ENCODE data around the gene NUDT22. TPM values are rescaled to one million over a fixed set of nuclear protein-coding genes. Genes with fewer than 3 reads are reported as not detected.

The NUDT22 gene
- polyA plus RNA-seq, 1 donor (not counting 4 experiments of a cell fraction or from before 2014, with no cell fraction given), result 31.1 TPM

DNA sequence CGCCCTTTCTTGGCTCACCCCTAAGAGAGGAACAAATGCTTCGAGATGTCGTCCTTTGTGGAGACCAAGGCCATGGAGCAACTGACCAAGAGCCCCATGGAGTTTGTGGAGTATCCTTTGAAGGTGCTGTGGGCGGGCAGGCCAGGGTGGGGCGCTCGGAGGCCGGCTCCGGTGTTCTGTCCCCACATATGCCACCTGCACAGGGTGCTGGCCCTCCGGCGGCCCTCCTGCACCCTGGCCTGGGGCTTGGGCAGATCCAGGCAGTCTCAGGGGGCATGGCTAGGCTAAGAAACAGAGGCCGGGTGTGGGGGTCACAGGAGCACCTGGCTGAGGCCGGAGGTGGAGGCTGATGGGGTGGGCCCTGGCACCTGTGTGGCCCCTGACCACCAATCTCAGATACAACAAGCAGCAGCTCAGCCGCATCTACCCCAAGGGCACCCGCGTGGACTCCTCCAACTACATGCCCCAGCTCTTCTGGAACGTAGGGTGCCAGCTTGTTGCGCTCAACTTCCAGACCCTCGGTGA lies 35.5 kb downstream of the NUDT22 start:
- H3K9me3 ChIP-seq (ENCODE audit: control insufficient read depth, low read depth, low read length), result no peaks in the 10 kb centered on the region

DNA sequence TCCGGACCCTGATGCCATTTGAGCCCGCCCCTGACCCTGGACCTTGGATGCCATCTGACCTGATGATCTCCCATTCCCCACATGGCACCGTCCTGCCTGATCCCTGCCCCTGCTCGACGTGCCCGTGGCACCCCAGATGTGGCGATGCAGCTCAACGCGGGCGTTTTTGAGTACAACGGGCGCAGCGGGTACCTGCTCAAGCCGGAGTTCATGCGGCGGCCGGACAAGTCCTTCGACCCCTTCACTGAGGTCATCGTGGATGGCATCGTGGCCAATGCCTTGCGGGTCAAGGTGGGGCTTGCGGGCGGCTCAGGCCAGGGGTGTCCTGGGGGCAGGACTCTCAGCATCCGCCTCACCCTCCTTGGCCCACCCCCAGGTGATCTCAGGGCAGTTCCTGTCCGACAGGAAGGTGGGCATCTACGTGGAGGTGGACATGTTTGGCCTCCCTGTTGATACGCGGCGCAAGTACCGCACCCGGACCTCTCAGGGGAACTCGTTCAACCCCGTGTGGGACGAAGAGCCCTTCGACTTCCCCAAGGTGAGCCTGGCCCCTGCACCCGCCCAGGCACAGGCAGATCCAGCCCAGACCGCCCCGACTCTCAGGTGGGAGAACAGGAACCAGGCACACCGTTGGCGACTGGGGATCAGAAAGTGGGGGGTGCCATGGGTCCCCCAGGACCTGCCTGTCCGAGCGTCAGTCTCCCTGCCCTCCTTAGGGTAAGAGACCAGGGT lies 36.4 kb downstream of the NUDT22 start:
- Histone ChIP-seq H3K27ac (ENCODE audit: control insufficient read depth, insufficient read depth, low read length) (no peak overlapping the region), H3K9me3 (ENCODE audit: control insufficient read depth, low read depth, low read length) (no peaks in the 10 kb centered on the region), H3K9me1 (ENCODE audit: control insufficient read depth, extremely low read depth, insufficient read depth, low read length) (peaks cover 2% of the 10 kb centered on the region), H3K4me2 (ENCODE audit: control insufficient read depth, extremely low read depth, insufficient read depth, low read depth, low read length) (no peak overlapping the region), H3K79me2 (ENCODE audit: control insufficient read depth, insufficient read depth, low read length) (peaks cover 10% of the 10 kb centered on the region), H3K9ac (ENCODE audit: control insufficient read depth, extremely low read depth, insufficient read depth, low read length) (no peak overlapping the region), H3K4me3 (ENCODE audit: control insufficient read depth in 2 of 3, extremely low read depth in 1 of 3, insufficient read depth in 2 of 3, low read depth in 1 of 3, low read length in 3 of 3) (no peak overlapping the region), H3K36me3 (ENCODE audit: control insufficient read depth in 2 of 2, extremely low read depth in 1 of 2, insufficient read depth in 2 of 2, low read length in 2 of 2) (peaks cover 49 to 73% of the 10 kb centered on the region in 2 experiments), H3K4me1 (ENCODE audit: control insufficient read depth, extremely low read depth, insufficient read depth, low read length) (peaks cover 26% of the 10 kb centered on the region), H2AFZ (ENCODE audit: control insufficient read depth, low read length) (no peak overlapping the region), H4K20me1 (ENCODE audit: control insufficient read depth, extremely low read depth, insufficient read depth, low read length) (no peaks in the 10 kb centered on the region), H3K27me3 (ENCODE audit: control insufficient read depth, extremely low read depth, insufficient read depth, low read length) (no peaks in the 10 kb centered on the region)
- dilution Hi-C loops (cut with MboI; ENCODE audit: extremely low pct_ligation_motif_present, low sequenced_read_pairs), result no loop called here
- FAIRE-seq (no peak), DNase-seq (ENCODE audit: low read depth, low spot score) (no peak)
- TF ChIP-seq, protein P1, sequence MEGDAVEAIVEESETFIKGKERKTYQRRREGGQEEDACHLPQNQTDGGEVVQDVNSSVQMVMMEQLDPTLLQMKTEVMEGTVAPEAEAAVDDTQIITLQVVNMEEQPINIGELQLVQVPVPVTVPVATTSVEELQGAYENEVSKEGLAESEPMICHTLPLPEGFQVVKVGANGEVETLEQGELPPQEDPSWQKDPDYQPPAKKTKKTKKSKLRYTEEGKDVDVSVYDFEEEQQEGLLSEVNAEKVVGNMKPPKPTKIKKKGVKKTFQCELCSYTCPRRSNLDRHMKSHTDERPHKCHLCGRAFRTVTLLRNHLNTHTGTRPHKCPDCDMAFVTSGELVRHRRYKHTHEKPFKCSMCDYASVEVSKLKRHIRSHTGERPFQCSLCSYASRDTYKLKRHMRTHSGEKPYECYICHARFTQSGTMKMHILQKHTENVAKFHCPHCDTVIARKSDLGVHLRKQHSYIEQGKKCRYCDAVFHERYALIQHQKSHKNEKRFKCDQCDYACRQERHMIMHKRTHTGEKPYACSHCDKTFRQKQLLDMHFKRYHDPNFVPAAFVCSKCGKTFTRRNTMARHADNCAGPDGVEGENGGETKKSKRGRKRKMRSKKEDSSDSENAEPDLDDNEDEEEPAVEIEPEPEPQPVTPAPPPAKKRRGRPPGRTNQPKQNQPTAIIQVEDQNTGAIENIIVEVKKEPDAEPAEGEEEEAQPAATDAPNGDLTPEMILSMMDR (optimal IDR thresholded peaks at IDR 0.05 in 1 of 3, IDR thresholded peaks at IDR 0.05 in 1 of 3, conservative IDR thresholded peaks at IDR 0.05 in 1 of 3; ENCODE audit: extremely low read depth in 1 of 3, insufficient read depth in 2 of 3, low read length in 3 of 3), result no peak
- no peak for TF ChIP-seq EZH2 (IDR thresholded peaks at IDR 0.05; ENCODE audit: low read length)

More for the DNA sequence above, 35.5 kb downstream of the NUDT22 start:
- TF ChIP-seq, protein P1 (optimal IDR thresholded peaks at IDR 0.05 in 1 of 3, IDR thresholded peaks at IDR 0.05 in 1 of 3, conservative IDR thresholded peaks at IDR 0.05 in 1 of 3; ENCODE audit: extremely low read depth in 1 of 3, insufficient read depth in 2 of 3, low read length in 3 of 3), result no peak
- no peak for TF ChIP-seq EZH2 (IDR thresholded peaks at IDR 0.05; ENCODE audit: low read length)
- no peak overlapping the region for H3K4me3 ChIP-seq (ENCODE audit: control insufficient read depth in 2 of 3, extremely low read depth in 1 of 3, insufficient read depth in 2 of 3, low read depth in 1 of 3, low read length in 3 of 3)
- H3K27me3 ChIP-seq (ENCODE audit: control insufficient read depth, extremely low read depth, insufficient read depth, low read length), result no peaks in the 10 kb centered on the region
- H3K36me3 ChIP-seq (ENCODE audit: control insufficient read depth in 2 of 2, extremely low read depth in 1 of 2, insufficient read depth in 2 of 2, low read length in 2 of 2), result peaks cover 50 to 74% of the 10 kb centered on the region in 2 experiments
- no peaks in the 10 kb centered on the region for H4K20me1 ChIP-seq (ENCODE audit: control insufficient read depth, extremely low read depth, insufficient read depth, low read length)
- peaks cover 2% of the 10 kb centered on the region for H3K9me1 ChIP-seq (ENCODE audit: control insufficient read depth, extremely low read depth, insufficient read depth, low read length)
- H3K79me2 ChIP-seq (ENCODE audit: control insufficient read depth, insufficient read depth, low read length), result peaks cover 12% of the 10 kb centered on the region
- peaks cover 22% of the 10 kb centered on the region for H3K4me1 ChIP-seq (ENCODE audit: control insufficient read depth, extremely low read depth, insufficient read depth, low read length)
- FAIRE-seq, result no peak
- no peak overlapping the region for H3K4me2 ChIP-seq (ENCODE audit: control insufficient read depth, extremely low read depth, insufficient read depth, low read depth, low read length)
- dilution Hi-C loops (cut with MboI; ENCODE audit: extremely low pct_ligation_motif_present, low sequenced_read_pairs), result no loop called here
- H3K9ac ChIP-seq (ENCODE audit: control insufficient read depth, extremely low read depth, insufficient read depth, low read length), result no peak overlapping the region
- no peak overlapping the region for H3K27ac ChIP-seq (ENCODE audit: control insufficient read depth, insufficient read depth, low read length)
- H2AFZ ChIP-seq (ENCODE audit: control insufficient read depth, low read length), result no peak overlapping the region
- no peak for DNase-seq (ENCODE audit: low read depth, low spot score)
